Adipocyte (in vitro differentiated cells): ENCODE measurements around the gene TAT.
"Not testable (repeated sequence)": the region's sequence is repeated elsewhere in the genome, so short reads cannot be mapped to it uniquely, and the experiment has no call there.

Source experiments
- DNase-seq: peaks from one replicate; pipeline ENCODE4 v3.0.0-alpha.2; 2015; ENCODE audit warnings: low read depth
- H3K27me3 ChIP-seq: replicated peaks from 2 replicates; pipeline ENCODE4 v1.7.0; 2013; ENCODE audit warnings: mild to moderate bottlenecking, low read length, moderate library complexity; ENCODE audit not compliant: control insufficient read depth, insufficient read depth
- H3K36me3 ChIP-seq: 2 replicates; pipeline ENCODE4 v1.7.0; 2013; ENCODE audit warnings: low read length, mild to moderate bottlenecking, moderate library complexity; ENCODE audit not compliant: control insufficient read depth, insufficient read depth, severe bottlenecking
- H3K4me1 ChIP-seq: 2 replicates; pipeline ENCODE4 v1.7.0; 2013; ENCODE audit warnings: mild to moderate bottlenecking, low read length, moderate library complexity; ENCODE audit not compliant: control insufficient read depth, insufficient read depth
- H3K4me3 ChIP-seq: 2 replicates; pipeline ENCODE4 v1.7.0; 2013; ENCODE audit warnings: mild to moderate bottlenecking, low read length, moderate library complexity
- H3K9ac ChIP-seq: 2 replicates; pipeline ENCODE4 v1.7.0; 2013; ENCODE audit warnings: mild to moderate bottlenecking, low read length, moderate library complexity
- H3K9me3 ChIP-seq: 2 replicates; pipeline ENCODE4 v1.7.0; 2013; ENCODE audit warnings: mild to moderate bottlenecking, low read length, moderate library complexity; ENCODE audit not compliant: control insufficient read depth

TAT gene

DNA sequence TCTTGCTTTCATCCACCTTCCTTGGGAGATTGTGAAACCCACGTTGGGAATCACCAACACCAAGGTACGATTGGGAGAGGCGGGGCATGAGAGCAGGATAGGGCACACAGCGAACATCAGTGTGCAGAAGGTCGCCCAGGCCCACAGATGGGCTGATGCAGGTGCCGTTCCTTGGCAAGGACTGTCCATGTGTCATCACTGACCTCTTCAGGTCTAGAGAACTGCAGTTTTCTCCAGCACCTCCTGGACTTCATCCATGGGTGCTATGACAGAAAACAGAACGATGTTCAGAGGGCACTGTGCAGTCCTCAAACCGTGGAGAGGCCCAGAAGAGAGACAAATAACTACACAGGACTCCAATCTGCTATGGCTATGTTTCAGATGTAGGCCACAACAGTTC, 23.9 kb upstream of the TAT start:
- H3K4me3 ChIP-seq, result no peak overlapping the region
- no peaks in the 10 kb centered on the region for H3K4me1 ChIP-seq
- DNase-seq, result no peak
- H3K36me3 ChIP-seq, result no peaks in the 10 kb centered on the region
- no peaks in the 10 kb centered on the region for H3K9me3 ChIP-seq
- H3K27me3 ChIP-seq, result peaks cover 4% of the 10 kb centered on the region
- no peak overlapping the region for H3K9ac ChIP-seq

DNA sequence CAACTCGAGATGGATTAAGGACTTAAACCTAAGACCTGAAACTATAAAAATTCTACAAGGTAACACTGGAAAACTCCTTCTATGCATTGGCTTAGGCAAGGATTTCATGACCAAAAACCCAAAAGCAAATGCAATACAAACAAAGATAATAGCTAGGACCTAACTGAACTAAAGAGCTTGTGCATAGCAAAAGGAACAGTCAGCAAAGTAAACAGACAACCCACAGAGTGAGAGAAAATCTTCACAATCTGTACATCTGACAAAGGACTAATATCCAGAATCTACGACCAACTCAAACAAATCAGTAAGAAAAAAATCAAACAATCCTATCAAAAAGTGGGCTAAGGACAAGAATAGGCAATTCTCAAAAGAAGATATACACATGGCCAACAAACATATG, 21.5 kb upstream of the TAT start:
- H3K36me3 ChIP-seq, H3K4me1 ChIP-seq, H3K9ac ChIP-seq, DNase-seq, H3K9me3 ChIP-seq, H3K4me3 ChIP-seq, H3K27me3 ChIP-seq: not testable (repeated sequence)

DNA sequence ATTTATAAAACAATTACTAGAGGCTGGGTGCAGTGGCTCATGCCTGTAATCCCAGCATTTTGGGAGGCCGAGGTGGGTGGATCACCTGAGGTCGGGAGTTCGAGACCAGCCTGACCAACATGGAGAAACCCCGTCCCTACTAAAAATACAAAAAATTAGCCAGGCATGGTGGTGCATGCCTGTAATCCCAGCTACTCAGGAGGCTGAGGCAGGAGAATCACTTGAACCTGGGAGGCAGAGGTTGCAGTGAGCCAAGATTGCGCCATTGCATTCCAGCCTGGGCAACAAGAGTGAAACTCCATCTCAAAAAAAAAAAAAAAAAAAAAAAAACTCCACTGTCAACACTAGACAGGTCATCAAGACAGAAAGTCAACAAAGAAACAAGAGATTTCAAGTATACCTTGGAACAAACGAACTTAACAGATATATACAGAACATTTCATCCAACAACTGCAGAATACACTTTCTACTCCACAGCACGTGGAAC, 18.5 kb upstream of the TAT start:
- DNase-seq, H3K4me1 ChIP-seq, H3K4me3 ChIP-seq, H3K9me3 ChIP-seq, H3K9ac ChIP-seq, H3K36me3 ChIP-seq: not testable (repeated sequence)
- H3K27me3 ChIP-seq, result peaks cover 17% of the 10 kb centered on the region

DNA sequence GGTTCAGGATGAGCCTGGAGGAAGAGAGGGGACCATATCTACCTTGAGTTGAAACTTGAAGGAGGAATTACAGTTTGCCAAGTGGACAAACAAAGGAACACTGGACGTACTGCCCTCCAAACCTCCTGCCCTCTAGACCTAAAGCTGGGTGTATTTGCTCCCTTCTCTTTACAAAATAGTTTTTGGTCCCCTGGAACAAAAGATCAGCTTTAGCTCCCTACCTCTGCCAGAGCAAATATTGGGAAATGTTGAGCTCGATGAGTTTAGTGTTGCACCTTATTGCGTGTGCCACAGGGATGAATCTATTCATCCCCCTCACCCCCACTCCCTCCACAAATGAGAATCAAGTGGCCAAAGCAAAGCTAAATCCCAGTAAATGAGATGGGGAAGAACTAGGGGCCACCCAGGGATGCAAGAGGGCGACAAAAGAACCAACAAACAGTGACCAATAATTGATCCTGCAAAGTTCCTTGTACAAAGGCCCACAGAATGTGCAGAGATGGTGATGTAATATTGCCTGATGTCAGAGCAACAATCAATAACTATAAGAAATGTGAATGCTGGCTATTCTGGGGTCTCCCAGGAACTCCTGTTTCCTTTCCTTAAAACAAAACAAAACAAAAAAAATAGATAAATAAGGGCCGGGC, 17.2 kb upstream of the TAT start:
- Histone ChIP-seq H3K9ac (no peak overlapping the region), H3K4me1 (no peaks in the 10 kb centered on the region), H3K36me3 (no peaks in the 10 kb centered on the region), H3K9me3 (no peaks in the 10 kb centered on the region), H3K4me3 (no peak overlapping the region), H3K27me3 (peaks cover 17% of the 10 kb centered on the region)
- no peak for DNase-seq

DNA sequence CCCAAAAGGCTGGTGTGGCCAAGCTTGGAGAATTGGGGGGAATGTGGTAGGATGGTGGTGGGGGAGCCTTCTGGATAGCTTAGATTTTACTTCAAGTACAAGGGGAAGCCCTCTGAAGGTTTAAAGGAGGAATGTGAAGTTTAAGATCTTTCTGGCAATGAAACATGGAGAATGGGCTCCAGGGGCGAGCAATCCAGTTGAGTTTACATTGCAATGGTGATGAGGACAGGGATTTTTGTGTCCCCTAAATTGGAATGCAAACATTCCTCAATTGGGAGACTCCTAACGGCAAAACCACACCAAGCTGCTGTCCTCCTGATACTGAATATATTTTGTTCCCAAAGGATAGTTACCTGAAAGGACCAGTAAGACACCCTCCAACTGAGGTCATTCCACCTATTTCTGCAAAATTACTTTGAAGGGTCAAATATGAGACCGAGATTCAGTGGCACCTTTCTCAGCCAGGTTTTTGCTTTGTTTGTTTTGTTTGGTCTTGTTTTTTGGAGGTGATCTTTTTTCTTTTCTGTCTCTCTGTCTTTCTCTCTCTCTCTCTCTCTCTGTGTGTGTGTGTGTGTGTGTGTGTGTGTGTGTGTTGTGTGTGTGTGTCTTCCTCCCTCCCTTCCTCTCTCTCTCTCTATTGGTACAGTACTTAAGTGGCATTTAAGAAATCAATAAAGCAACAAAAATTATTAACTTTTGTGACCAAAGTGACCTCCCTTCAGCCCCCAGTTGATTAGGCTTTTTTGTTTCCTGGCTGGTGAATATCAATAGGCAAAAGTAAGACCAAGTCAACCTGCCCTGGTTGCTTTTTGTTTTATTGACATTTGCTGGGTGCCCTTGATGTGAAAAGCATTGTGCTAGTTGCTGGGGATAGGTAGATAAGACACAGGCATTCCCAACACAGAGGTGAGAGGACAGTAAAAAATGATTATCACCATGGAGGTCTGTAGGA, 16.4 kb upstream of the TAT start:
- Histone ChIP-seq H3K36me3 (no peaks in the 10 kb centered on the region), H3K4me3 (no peak overlapping the region), H3K4me1 (no peaks in the 10 kb centered on the region), H3K9me3 (no peaks in the 10 kb centered on the region), H3K27me3 (peaks cover 13% of the 10 kb centered on the region), H3K9ac (no peak overlapping the region)
- no peak for DNase-seq

DNA sequence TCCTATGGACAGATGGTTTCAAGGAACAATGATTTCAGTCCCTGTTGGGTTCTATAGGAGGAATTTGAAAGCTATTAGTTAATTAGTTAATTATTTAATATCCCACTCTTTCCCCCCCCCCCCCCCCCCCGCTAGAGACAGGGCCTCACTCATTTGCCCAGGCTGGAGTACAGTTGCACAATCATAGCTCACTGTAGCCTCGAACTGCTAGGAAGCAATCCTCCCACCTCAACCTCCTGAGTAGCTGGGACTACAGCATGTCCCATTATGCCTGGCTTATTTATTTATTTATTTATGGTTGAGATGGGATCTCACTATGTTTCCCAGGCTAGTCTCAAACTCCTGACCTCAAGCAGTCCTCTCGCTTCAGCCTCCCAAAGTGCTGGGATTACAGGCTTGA, 15.0 kb upstream of the TAT start:
- DNase-seq, result no peak
- H3K9me3 ChIP-seq, result peaks cover 8% of the 10 kb centered on the region
- H3K27me3 ChIP-seq, result peaks cover 13% of the 10 kb centered on the region
- H3K4me1 ChIP-seq, result no peaks in the 10 kb centered on the region
- H3K9ac ChIP-seq, result no peak overlapping the region
- H3K36me3 ChIP-seq, result no peaks in the 10 kb centered on the region
- H3K4me3 ChIP-seq, result no peak overlapping the region

DNA sequence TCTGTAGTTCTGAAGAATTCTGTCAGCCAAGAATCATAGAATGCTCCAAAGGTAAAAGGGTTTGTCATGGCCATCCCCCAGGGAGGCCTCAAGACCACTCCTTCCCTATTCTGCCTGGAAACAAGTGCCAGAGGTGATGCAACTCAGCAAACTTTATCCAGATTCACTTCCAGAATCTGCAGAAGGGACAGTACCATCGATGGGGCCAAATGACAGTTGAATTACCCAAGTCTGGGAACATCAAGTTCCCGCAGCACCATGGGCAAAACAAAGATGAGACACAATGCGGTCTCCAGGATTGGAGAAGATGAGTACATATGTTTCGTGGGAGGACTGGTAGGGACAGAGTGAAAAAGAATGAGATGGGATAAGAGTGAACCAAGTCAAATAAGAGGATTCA, 13.7 kb upstream of the TAT start:
- Histone ChIP-seq H3K9ac (no peak overlapping the region), H3K9me3 (peaks cover 13% of the 10 kb centered on the region), H3K4me1 (no peaks in the 10 kb centered on the region), H3K36me3 (no peaks in the 10 kb centered on the region), H3K27me3 (peaks cover 15% of the 10 kb centered on the region), H3K4me3 (no peak overlapping the region)
- DNase-seq, result no peak

DNA sequence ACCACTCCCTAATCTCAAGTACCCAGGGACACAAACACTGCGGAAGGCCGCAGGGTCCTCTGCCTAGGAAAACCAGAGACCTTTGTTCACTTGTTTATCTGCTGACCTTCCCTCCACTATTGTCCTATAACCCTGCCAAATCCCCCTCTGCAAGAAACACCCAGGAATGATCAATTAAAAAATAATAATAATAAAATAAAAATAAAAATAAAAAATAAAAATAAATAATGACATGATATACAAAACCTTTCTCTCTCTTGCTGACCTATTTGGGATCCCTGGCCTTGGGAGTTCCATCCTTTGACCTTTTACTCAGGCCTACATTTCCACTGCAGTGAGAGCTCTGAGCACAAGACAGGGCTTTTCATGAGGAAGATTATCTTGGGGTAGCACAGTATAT, 13.2 kb upstream of the TAT start:
- H3K4me3 ChIP-seq, DNase-seq, H3K9ac ChIP-seq, H3K36me3 ChIP-seq, H3K4me1 ChIP-seq: not testable (repeated sequence)
- Histone ChIP-seq H3K9me3 (peaks cover 13% of the 10 kb centered on the region), H3K27me3 (peaks cover 20% of the 10 kb centered on the region)

DNA sequence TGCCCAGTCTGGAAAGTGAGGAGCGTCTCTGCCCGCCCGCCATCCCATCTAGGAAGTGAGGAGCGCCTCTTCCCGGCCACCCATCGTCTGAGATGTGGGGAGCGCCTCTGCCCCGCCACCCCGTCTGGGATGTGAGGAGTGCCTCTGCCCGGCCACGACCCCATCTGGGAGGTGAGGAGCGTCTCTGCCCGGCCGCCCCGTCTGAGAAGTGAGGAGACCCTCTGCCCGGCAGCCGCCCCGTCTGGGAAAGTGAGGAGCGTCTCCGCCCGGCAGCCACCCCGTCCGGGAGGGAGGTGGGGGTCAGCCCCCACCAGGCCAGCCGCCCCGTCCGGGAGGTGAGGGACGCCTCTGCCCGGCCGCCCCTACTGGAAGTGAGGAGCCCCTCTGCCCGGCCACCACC, 12.4 kb upstream of the TAT start:
- H3K4me3 ChIP-seq, H3K36me3 ChIP-seq, H3K9ac ChIP-seq, H3K4me1 ChIP-seq, DNase-seq: not testable (repeated sequence)
- H3K27me3 ChIP-seq, result peaks cover 23% of the 10 kb centered on the region
- peaks cover 13% of the 10 kb centered on the region for H3K9me3 ChIP-seq

DNA sequence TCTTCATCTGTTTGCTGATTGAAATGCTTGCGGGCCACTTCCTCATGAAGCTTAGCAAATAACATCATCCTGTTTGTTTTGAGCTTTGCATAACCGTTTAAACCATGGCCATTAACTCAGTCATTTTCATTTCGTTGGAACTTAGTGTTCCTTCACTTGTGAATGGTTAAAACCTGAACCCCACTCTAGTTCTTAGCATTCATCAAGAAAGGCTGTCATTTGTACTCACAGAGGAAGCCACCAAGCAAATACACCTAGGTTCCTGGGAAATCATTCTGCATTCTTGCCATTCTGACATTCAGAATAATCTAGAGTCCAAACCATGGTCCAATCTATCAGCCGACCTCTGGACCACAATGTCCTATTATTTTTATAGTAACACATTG, 8.4 kb upstream of the TAT start:
- Histone ChIP-seq H3K36me3 (no peaks in the 10 kb centered on the region), H3K4me1 (no peaks in the 10 kb centered on the region), H3K4me3 (no peak overlapping the region), H3K9me3 (peaks cover 13% of the 10 kb centered on the region), H3K9ac (no peak overlapping the region), H3K27me3 (peaks cover 24% of the 10 kb centered on the region)
- DNase-seq, result no peak

DNA sequence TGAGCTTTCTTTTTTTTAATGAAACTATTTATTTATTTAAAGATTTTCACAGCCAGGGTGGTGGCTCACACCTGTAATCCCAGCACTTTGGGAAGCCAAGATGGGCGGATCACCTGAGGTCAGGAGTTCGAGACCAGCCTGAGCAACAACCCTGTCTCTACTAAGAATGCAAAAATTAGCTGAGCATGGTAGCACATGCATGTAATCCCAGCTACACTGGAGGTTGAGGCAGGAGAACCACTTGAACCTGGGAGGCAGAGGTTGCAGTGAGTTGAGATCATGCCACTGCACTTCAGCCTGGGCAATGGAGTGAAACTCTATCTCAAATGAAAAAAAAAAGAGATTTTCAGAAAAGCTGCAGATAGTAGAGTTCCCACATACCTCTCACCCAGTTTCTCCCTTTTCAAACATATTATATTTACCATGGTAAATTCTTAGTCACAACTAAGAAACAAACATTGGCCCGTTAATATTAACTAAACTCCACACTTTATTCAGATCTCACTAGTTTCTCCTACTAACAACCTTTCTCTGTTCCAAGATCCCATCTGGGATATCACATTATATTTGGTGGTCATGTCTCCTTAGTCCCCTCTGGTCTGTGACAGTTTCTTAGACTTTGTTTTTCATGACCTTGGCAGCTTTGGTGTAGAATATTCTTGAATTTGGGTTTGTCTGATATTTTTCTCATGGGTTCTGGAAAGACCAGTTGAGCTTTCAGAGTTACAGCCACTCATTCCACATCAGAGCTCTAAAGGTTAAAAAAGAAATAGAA, 7.8 kb upstream of the TAT start:
- no peak for DNase-seq
- Histone ChIP-seq H3K9me3 (peaks cover 13% of the 10 kb centered on the region), H3K4me3 (no peak overlapping the region), H3K4me1 (no peaks in the 10 kb centered on the region), H3K36me3 (no peaks in the 10 kb centered on the region), H3K9ac (no peak overlapping the region), H3K27me3 (peaks cover 24% of the 10 kb centered on the region)
